ENCODE measurements around the gene FAM240A. TPM values are rescaled to one million over a fixed set of nuclear protein-coding genes. Genes with fewer than 3 reads are reported as not detected.

Gene FAM240A
- total RNA-seq, 1 experiment from 2014 or later: not detected

GRCh38 chr3:46664188-46664970 is 52.1 kb downstream of the FAM240A start:
- intact Hi-C loops (cut with micrococcal nuclease; ENCODE audit: unreplicated experiment): no loop called here
- Mint-ChIP-seq H3K4me3 (ENCODE audit: unreplicated experiment) (no peak overlapping the region), H3K36me3 (ENCODE audit: insufficient read depth, unreplicated experiment) (peaks cover 5% of the 10 kb centered on the region), H3K27ac (ENCODE audit: unreplicated experiment) (no peak overlapping the region), H3K27me3 (ENCODE audit: insufficient read depth, unreplicated experiment) (no peaks in the 10 kb centered on the region), H3K9me3 (ENCODE audit: unreplicated experiment) (no peaks in the 10 kb centered on the region), H3K4me1 (ENCODE audit: low read depth, unreplicated experiment) (peaks cover 8% of the 10 kb centered on the region)
- POLR2A ChIA-PET: no interaction called here
- DNase-seq: no peak
- Histone ChIP-seq H3K4me3 (ENCODE audit: low read depth, low read length) (no peak overlapping the region), H3K9me3 (no peaks in the 10 kb centered on the region), H3K36me3 (ENCODE audit: control insufficient read depth, insufficient read depth, low read length) (no peaks in the 10 kb centered on the region), H3K27me3 (replicated peaks; ENCODE audit: control insufficient read depth, insufficient read depth, low read length) (no peaks in the 10 kb centered on the region), H3K4me1 (0 out of 2 replicates have a peak, but pooled peaks cover under 1% of the 10 kb centered on the region)
- TF ChIP-seq, protein P1, sequence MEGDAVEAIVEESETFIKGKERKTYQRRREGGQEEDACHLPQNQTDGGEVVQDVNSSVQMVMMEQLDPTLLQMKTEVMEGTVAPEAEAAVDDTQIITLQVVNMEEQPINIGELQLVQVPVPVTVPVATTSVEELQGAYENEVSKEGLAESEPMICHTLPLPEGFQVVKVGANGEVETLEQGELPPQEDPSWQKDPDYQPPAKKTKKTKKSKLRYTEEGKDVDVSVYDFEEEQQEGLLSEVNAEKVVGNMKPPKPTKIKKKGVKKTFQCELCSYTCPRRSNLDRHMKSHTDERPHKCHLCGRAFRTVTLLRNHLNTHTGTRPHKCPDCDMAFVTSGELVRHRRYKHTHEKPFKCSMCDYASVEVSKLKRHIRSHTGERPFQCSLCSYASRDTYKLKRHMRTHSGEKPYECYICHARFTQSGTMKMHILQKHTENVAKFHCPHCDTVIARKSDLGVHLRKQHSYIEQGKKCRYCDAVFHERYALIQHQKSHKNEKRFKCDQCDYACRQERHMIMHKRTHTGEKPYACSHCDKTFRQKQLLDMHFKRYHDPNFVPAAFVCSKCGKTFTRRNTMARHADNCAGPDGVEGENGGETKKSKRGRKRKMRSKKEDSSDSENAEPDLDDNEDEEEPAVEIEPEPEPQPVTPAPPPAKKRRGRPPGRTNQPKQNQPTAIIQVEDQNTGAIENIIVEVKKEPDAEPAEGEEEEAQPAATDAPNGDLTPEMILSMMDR (IDR thresholded peaks at IDR 0.05; ENCODE audit: insufficient read depth in 1 of 2, low read depth in 1 of 2, low read length in 1 of 2, severe bottlenecking in 1 of 2, unreplicated experiment in 1 of 2): no peak
- CTCF ChIA-PET: interaction anchor here (0.5 to 1.7 kb wide), 4 partner anchors 29 to 408 kb away, joined by 4 to 6 read pairs (median 5); partner anchors contain the start of gene ALS2CL
- no TSS peak for BruUV-seq (replicated peaks)

DNA sequence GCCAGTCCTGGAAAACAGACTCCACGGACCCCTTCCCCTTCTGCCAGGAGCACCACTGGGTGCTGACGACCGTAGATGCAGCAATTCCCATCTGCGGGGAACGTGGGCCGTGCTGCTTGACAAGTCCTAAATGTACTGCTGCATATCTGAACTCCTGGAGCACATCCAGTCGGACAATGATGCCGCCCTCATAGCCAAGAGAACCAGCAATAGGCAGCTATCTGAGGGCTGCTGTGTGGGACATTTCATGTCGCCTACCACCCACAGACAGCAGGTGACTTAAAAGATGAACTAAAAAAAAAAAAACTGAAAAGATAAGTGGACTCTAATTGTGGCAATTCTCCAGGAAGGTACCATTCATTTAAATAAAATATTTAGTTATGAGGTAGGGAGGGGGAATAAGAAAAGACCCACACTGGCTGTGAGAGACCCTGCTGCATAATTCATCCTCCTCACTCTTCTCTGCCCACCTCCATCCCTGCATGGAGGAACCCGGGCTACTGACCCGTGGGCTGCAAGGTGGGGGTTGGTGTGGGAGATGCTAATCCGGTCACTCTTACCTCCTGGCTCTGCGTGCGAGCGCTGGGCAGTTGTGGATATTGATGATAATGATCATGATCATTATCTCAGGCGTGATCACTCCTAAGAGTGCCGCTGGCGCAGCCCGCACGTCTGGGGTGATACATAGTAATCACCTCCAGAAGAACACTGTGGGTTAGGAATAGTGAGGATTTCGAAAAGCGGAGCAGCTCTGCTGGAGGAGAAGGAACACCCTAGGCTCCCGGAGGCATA is 52.8 kb downstream of the FAM240A start:
- Mint-ChIP-seq H3K27ac (ENCODE audit: unreplicated experiment) (no peak overlapping the region), H3K4me3 (ENCODE audit: unreplicated experiment) (no peak overlapping the region), H3K4me1 (ENCODE audit: low read depth, unreplicated experiment) (no peaks in the 10 kb centered on the region), H3K27me3 (ENCODE audit: insufficient read depth, unreplicated experiment) (no peaks in the 10 kb centered on the region), H3K36me3 (ENCODE audit: insufficient read depth, unreplicated experiment) (no peaks in the 10 kb centered on the region), H3K9me3 (ENCODE audit: unreplicated experiment) (no peaks in the 10 kb centered on the region)
- no TSS peak for BruUV-seq (replicated peaks)
- DNase-seq: peak in 1 of 2 experiments; percentile 9
- ChIA-PET CTCF (interaction anchor here (0.5 to 1.7 kb wide), 3 partner anchors 29 to 107 kb away, joined by 4 to 6 read pairs (median 5); partner anchors contain the start of gene ALS2CL), POLR2A (no interaction called here)
- H3K27me3 ChIP-seq (replicated peaks; ENCODE audit: control insufficient read depth, insufficient read depth, low read length): no peaks in the 10 kb centered on the region
- H3K9me3 ChIP-seq: no peaks in the 10 kb centered on the region
- H3K4me1 ChIP-seq: no peaks in the 10 kb centered on the region
- no peak overlapping the region for H3K4me3 ChIP-seq (ENCODE audit: low read depth, low read length)
- no peaks in the 10 kb centered on the region for H3K36me3 ChIP-seq (ENCODE audit: control insufficient read depth, insufficient read depth, low read length)
- TF ChIP-seq, protein P1 (IDR thresholded peaks at IDR 0.05; ENCODE audit: insufficient read depth in 1 of 2, low read depth in 1 of 2, low read length in 1 of 2, severe bottlenecking in 1 of 2, unreplicated experiment in 1 of 2): no peak
- intact Hi-C loops (cut with micrococcal nuclease; ENCODE audit: unreplicated experiment): no loop called here

DNA sequence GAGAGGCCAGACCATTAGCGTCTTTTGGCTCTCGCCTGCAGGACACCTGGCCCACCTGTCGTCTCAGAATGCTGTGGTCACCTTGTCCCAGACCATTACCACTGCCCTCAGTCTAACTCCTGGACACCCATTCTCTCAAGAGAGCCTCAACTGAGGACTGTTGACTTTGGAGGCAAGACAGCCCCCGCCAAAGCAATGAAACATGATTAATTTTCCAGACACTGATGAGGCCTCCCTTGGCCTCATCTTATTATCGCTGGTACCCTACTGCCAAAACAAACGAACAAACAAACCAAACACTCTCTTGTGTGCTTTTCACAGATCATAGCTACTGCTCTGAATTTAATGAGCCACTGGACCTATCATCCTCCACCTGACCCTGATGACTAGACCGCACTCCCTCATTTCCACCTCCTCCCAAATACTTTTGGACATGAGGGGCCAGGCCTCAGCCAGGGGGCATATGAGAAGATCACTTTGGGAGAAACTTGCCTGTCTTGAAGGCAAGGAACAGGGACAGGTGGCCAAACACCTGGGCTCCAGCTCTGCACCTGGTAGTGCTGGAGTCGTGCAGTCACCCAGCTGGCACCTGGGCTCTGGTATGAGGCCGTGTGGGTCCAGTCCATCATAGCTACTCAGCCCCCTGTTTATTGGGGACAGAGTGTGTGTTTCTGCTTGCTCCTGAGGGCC is 53.6 kb downstream of the FAM240A start:
- CTCF ChIA-PET: no interaction called here
- no peaks in the 10 kb centered on the region for H3K36me3 Mint-ChIP-seq (ENCODE audit: insufficient read depth, unreplicated experiment)
- intact Hi-C loops (cut with micrococcal nuclease; ENCODE audit: unreplicated experiment): no loop called here

More for the DNA sequence above, 53.6 kb downstream of the FAM240A start:
- Mint-ChIP-seq H3K27me3 (ENCODE audit: insufficient read depth, unreplicated experiment) (no peaks in the 10 kb centered on the region), H3K9me3 (ENCODE audit: unreplicated experiment) (no peaks in the 10 kb centered on the region), H3K27ac (ENCODE audit: unreplicated experiment) (no peak overlapping the region), H3K4me3 (ENCODE audit: unreplicated experiment) (no peak overlapping the region), H3K4me1 (ENCODE audit: low read depth, unreplicated experiment) (no peaks in the 10 kb centered on the region)
- POLR2A ChIA-PET: no interaction called here
- no peak for DNase-seq
- Histone ChIP-seq H3K27me3 (replicated peaks; ENCODE audit: control insufficient read depth, insufficient read depth, low read length) (no peaks in the 10 kb centered on the region), H3K4me1 (no peaks in the 10 kb centered on the region), H3K4me3 (ENCODE audit: low read depth, low read length) (no peak overlapping the region), H3K9me3 (no peaks in the 10 kb centered on the region), H3K36me3 (ENCODE audit: control insufficient read depth, insufficient read depth, low read length) (no peaks in the 10 kb centered on the region)
- BruUV-seq (replicated peaks): no TSS peak
- TF ChIP-seq, protein P1 (IDR thresholded peaks at IDR 0.05; ENCODE audit: insufficient read depth in 1 of 2, low read depth in 1 of 2, low read length in 1 of 2, severe bottlenecking in 1 of 2, unreplicated experiment in 1 of 2): no peak
